Measurements from ENCODE around the gene LIX1.
"Not testable (repeated sequence)": the region's sequence is repeated elsewhere in the genome, so short reads cannot be mapped to it uniquely, and the experiment has no call there.

The LIX1 gene

DNA sequence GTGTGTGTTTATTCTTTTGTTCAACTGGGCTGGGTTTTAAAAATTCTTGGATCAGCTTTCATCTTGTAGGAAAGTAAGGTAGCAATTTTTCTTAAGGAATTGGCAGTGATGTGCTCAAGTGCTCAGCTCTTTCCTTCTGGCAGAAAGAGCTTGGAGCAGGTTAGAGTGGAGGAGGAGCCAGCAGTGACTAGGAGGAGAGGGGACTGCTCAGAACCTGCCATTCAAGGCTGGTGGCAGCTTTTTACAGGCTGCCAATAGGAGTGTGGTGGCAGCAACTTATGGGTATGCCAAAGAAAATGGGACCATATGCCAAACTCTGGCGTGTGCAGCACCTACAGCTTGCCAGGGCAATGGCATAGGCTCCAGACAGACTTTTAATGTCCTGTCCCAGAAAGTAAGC is 2.2 kb downstream of the LIX1 start:
- DNase-seq = not testable (repeated sequence)

DNA sequence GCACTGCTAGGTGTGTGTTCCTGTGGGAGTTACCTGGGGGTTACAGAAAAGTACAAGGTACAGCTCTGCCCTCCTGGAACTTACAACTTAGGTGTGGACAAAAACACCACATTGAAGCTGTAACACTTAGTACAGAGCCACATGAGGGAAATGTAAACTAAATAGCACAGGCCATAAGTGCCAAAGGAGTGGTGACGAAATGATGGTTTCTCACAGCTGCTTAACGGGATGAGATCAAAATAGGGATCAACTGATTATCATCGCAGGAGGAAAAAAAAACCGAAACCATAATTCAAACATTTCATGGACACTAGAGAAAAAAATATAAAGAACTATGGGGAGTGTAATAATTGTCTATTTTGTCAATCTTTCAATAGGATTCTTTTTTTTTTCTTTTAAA is 5.9 kb downstream of the LIX1 start:
- no peak for DNase-seq

DNA sequence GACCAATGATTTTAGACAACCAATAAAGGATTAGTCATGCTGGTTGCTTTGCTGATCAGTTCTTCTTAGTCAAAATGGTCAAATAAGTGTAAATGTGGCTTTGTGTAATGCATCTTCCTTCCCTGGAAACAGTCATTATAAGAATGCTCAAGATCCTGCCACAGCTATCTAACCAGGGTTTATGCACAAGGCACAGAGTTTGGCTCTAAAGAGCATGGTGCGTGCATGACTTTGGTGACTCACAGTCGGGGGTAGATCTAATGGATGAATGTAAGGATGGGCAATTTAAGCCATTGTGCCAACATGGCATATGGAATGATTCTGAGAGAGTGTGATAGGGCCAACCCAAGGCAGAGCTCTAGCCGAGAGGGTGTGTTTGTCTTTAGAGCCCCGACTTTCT is 6.5 kb downstream of the LIX1 start:
- DNase-seq = no peak

DNA sequence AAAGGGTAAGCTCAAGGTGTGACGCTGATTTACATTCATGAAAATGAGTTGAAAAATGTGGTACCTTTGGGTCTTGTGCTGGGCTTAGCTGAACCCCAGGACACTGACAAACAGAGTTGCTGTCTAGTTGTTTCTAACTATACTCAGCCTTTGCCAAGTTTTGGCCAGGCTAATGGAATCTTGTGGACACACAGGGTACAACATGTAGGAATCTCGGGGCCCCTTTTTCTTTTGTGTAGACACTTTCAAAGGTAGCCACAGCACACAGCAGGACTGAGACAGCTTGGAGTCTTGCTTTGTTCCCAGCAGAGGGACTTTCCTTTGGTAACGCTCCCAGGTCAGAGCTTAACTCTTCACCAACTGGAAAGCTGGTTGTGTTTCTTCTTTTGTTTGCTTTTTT is 7.8 kb downstream of the LIX1 start:
- no peak for DNase-seq

DNA sequence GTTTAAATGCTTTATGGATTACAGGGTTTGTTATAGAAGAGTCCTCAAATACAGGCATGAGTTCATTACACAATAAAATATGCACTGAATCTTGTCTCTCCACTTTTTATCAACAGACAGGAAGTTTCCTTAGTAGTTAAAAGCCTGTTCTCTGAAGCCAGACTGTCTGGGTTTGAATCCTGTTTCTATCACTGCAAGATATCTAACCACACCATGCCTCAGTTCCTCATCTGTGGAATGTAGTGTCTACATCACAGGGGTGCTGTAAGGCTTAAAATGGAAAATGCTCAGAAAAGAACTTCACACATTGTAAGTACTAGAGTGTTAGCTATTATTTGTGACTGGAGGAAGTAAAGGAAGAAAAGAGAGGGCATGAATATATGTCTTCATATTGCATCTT is 9.3 kb downstream of the LIX1 start:
- no peak for DNase-seq

DNA sequence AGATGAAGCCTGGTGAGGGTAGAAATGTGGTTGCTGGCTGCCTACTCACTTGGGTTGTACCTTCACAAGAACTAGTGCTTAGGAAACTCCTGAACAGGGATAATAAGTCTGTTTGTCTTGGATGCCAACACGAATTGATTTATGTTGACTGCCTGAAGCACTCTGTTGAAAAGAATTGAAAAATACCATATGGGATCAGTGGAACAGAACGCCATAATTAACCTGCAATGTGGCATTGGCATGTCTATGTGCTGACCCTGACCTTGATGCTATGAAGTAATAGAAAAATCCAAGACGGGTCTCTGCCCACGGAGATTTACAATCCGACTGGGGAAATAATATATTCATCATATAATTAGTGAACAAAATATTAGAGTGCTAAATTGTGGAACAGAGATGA is 10.5 kb downstream of the LIX1 start:
- DNase-seq = no peak

DNA sequence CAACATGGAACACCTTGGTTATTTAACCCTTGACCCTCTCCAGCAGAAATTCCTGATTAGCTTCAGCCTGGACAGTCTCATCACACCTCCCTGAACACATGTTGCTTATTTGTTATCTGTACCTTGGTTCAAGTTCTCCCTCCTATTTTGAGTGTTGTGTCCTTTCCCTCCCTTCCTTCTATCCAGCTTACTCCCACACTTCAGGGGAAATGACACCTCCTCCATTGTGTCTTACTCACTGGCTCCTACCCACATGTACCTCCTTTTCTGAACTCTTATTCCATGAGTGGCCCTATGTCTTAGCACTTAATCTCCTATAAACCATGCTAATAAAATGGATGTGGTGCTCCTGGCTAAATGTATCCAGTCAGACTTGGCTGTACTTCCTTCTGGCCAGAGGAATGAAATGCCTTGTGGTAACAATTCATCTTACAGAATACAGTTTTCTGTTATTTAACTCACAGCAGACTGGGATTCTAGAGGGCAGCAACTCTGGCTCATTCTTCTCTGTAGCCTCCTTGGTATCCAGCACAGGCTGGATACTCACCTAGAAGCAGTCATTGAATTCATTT is 11.2 kb downstream of the LIX1 start:
- no peak for DNase-seq

DNA sequence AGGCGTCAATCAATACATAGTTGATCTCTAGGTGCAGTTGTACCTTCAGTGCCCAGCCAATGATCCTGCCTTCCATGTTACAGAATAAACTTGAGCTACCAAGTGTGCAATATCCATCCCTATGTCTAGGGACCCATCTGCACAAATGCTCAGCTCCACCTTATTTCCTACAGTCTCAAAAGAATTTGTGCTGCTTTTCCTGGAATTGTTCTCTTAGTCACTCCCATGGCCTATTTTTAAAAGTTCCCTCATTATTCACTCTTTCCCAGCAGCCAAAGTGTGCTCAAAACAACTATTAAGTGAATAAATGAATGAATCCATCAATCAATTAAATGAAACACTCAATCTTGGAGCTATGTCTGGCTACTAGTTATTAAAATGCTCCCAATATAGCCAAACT is 14.7 kb downstream of the LIX1 start:
- DNase-seq = no peak

DNA sequence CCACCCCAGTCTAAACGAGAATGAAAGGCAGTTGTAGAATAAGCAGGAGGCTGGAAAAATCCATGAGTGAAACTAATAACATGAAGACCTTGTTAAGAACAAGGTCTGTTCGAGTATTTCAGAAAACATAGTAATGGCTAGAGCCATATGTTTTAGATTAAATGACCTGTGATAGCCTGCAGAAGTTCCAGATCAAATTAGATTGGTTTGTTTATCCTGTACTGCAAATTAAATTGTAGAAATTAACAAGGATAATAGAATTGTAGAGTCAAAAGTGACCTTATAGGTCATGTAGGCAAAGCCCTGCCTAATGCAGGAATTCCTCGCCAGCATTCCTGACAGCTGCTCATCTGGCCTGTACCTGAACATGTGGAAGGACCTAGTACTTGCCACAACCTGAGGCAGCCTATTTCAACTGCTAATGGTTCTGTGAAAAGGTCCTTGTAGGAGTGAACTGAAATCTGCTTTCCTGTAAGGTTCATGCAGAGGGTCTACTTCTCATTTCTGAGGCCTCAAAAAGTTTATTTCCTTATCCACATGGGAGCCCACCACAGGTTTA is 17.2 kb downstream of the LIX1 start:
- DNase-seq = no peak

DNA sequence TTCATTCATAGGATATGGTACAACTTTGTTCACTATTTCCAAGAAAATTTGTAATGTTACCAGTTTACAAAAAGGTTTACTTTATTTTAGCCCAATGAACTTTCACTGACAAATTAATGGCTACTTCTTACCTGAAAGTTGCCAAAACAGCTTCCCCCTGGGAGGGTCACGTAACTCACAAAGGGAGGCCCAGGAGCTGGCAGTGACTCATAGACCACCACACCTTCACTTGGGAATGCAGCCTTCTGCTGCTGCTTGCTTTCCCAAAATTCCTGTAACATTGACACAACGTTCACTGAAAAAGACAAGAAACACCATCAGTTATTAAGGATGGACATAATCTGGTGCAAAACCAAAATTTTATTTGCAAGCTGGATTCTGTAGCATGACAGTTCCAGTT is 18.1 kb downstream of the LIX1 start:
- no peak for DNase-seq

DNA sequence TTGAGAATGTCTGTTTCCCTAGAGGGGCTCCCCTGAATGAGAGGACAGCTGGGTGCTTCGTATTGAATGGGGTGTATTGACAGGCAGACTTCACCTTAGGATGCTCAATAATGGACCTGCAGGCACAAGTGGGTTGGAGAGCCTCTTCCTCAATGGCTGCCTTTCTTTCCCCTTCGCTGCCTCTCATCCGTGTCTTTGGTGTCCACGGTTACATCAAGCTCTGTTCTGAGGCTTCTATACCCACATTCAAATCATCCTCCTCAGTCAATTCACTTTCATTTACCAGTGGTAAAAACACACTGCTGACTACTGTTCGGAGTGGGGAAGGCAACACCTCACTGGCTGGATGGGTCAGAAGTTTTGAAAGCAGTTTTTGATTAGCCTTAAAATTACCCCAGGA is 20.6 kb downstream of the LIX1 start:
- no peak for DNase-seq

DNA sequence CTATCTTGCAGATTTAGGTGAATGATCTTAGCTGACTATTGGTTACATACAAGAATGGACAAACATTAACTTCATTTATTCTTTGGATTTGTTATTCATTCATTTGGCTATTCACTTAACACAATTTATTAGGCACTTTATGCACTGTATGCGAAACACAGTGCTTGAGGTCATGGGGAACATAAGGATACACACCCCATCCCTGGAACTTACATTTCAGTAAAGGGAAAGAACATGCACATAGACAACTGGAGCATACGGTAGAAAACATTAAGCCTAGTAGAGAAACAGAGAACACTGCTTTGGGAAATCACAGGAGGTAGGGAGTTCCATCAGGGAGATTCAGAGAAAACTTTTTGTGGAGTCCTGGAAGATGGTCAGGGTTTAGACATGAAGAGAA is 22.2 kb downstream of the LIX1 start:
- no peak for DNase-seq

DNA sequence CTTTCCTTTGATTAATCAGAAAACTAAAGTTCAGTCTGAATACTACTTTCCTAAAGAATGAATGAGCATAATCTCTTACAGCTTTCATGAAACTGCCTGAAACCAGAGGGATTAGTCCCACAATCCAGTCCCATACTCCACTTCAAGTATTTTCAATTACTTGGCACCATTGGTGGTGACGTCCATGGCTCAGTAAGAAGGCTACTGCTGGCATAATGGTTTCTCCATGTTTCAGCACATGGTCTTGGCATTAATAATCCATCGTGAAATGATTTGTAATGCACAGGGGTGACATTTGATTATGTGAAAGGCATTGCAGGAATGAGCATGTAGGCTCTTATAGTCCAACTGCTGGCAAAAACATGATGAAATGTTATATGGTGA is 23.4 kb downstream of the LIX1 start:
- no peak for DNase-seq

DNA sequence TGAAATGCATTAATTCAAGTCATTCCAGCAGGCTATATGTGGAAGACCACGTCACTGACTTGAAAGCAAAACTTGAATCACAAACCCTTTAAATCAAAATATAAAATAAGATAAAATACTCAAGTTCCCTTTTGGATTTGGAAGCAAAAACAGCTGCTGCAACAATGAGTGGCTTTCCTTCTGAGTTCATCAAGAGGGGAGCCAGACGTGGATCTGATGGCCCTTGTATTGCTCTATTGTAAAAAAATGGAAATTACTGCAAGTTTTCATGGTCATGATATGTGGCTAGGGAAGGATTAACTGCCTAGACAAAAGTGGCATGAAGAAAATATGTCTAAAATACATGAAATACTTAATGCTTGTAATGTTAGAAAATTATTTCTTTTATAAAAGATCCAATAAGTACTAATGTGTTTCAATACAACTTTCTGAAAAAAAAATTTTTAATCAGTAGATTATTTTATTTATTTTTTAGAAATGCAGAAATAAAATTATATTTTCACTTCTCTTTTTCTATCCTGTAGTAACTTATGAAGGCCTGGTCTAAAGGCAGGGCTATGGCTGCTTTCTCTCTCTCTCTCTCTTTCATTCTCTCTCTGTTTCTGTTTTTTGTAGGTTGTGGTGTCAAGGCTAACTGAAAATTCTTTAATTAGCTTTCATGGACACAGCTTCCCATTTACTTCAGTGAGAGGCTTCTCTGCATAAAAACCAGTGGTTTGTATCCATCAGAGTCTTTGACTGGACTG is 24.0 kb downstream of the LIX1 start:
- DNase-seq = no peak

DNA sequence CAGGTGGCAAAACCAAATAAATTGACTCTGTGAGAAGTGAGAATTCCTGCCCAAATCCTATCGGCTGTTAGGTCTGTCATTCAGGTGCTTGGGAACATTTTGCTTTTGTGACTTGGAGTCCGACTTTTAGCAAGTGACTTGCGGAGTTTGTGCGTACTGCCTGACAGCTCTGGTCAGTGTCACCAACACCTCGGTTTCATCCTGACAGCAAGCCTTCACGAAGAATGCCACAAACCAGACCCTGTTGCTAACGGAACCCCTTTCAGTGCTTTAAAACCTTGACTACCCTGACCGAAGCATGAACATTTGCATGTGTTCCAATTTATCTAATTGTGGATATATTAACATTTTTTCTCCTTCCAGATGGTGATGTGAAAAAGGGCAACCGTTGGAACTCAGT is 26.5 kb downstream of the LIX1 start:
- no peak for DNase-seq

DNA sequence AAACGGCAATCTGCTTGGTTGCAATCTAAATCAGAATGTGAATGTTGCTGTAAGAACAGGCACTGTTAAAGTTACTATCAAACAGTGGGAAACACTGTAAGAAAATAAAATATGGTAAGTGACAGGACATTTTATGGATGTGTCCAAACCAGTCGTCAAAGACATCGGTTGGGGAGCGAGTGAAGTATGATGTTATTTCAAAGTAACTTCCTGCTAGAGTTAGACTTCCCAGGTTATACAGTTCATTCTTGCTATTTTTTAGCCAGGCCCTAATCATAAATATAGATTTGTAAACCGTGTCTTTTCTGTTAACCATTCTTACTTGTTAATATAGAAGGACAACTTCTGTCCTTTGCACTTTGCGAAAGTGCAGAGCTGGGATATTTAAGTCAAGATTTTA is 30.2 kb downstream of the LIX1 start:
- DNase-seq = no peak

DNA sequence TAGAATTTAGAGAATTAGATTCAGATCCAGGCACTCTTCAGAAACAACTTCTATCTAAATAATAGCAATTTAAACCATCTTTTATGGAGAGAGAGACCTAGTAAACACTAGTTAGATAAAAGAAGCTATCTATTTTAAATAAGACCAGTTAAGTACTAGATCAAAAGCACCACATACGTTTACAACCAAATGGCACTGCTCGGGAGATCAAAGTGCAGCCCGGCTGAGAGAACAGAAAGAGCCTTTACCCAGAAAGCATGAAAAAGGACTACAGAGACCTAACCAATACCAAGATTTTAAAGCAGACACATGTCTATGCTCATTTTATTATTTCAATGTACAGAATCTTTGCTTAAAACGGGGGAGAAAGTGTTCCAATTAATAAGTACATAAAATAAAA is 30.8 kb downstream of the LIX1 start:
- no peak for DNase-seq

DNA sequence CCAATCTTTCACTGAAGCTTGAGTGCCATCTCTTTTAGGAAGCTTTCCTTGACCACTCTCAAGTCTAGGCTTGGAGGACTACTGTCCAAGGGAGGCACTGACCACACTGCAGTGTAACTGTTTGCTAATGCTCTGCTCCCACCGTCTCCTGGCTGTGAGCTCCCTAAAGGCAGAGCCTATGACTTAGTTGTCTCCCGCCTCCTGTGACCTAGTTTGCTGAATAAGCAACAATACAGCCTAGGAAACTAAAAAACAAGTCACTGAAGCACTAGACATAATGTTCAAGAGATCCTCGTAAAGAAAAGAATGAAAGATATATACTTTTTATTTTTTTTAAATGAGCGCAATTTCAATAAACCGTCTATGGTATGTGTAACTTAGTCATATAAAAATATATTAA is 31.4 kb downstream of the LIX1 start:
- no peak for DNase-seq

DNA sequence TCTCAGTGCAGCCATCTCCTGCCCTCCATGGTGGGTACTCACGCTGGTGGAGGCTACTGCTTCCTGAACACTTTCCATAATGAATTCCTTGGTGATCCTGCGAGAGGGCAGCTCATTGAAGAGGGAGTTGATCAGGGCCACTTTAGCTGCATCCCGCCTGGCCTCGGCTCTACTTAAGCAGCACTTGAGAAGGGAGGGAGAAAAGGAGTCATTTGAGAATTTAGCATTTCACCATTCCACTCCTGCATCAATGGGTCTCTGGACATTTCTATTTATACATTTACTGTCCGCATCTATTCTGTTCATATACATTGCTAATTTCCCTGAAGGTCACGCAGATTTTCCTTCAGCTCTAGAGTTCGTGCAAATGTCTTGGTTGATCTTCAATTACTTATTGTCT is 35.1 kb downstream of the LIX1 start:
- DNase-seq = no peak

DNA sequence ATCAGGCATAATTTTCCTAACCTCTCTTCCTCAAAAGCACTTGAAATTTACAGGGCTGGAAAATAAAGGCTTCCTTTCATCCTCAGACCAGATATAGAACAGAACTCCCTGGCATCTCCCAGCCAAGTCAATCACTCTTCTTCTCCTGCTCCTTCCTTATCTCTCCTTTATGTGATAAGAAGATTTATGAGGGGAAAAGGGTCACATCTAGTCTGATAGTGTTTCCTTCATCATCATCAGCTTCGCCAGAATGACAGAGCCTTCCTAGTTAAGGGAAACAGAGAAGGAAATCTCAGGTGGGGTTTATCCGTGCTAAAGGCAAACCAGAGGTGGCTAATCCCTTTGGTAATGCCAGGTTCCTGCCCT is 36.2 kb downstream of the LIX1 start:
- DNase-seq = no peak

DNA sequence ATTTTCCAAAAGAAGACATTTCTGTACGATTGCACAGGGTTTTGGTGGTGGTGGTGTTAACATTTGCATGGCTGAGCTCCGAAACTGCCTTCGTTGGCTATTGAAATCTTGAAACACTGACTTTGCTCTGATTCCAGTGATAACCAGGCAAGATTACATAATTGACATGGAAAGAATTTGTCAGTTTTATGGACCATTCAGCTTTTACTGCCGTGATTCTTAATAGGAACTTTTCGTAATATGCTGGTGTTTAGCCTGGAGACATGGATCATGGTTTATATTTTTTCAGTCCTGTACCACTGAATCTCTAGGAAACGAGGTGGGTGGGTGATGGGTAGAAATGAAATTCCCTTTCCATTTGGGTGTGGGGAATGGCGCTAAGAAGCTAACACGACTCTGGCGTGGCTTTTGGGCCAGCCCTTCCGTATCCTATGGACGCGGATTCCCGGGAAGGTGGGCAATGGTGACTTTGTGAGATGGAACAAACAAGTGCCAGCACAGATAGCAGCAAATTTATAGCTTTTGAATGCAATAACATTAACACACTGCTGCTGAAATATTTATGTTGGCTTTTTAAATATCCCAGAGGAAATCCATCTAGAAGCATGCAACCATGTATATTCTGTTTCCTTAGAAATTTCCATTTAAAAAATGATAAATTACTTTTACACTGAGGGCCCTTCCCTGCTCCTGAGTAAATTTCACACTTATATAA is 36.8 kb downstream of the LIX1 start:
- DNase-seq = no peak

DNA sequence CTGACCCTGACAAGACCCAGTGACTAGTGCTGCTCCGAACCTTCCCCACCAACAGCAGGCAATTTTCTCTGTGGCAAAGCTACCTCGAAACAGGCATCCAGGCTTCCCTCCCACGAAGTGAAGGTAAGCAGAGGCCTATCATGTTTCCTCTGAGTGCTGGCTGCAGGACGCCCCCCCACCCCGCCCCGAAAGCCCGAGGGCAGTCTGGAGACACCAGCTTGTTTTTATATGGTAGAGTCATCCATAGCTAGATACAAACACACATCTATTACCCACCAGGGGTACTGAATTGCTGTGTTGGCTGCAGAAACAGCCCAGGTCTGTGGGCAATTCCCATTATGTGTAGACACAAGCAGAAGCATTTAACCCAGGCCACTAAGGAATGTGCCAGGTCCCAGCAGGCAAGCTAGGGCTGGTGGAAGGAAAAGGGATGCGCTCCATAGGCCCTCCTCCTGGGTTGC is 40.4 kb downstream of the LIX1 start:
- no peak for DNase-seq

DNA sequence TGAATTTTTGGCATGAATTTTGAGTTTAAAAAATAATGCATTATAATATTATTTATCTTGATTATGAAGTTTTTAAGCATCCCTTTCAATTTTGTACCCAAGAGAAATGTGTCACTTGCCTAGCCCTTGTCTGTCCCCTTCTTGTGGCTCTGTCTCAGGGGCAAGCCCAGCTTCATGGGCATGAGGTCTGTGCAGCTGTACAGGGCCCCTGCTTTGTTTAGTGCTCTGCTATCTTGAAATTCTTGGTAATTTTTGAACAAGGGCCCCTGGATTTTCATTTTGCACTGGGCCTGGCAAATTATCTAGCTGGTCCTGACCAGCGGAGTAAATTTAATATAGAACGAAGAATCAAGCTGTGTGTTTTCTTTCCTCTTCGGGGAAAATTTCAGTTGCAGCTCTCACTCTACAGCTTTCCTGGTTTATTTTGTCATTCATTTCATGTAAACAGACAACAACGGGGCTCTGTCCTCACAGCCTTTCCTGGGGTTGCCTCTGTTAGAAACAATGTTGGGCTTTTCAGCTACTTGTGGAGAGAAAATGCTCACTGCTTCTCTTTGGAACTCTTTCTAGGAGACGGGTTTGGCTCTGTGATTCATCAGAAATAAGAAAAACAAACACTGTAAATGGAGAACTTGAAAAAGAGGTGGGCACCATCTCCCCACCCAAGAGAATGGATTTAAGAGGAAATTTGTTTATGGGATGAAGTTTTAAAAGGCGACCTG is 41.1 kb downstream of the LIX1 start:
- no peak for DNase-seq

DNA sequence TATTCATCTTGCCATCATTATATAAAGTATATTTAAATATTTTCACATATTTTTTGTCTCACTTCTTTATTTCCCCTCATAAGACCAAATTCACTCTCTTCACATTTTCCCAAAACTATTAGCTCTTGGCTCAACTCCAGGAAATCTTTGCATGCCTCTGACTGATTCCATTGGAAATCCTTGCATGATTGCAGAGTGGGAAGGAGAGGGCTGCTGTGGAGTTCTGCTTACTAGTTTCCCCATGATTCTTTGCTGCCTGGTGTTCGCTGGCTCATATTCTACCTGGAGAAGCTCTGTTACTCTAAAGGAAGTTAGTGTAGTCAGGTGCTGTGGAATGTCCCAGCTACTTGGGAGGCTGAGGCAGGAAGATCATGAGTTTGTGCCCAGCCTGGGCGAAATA is 41.9 kb downstream of the LIX1 start:
- DNase-seq = no peak

Data from activated CD4-positive, alpha-beta T cell treated with anti-CD3 and anti-CD28 coated beads, Interleukin-2, amount 50 U/mL, for 48 hours (primary cell).